ENCODE data around the gene PEX10. TPM values are rescaled to one million over a fixed set of nuclear protein-coding genes. Genes with fewer than 3 reads are reported as not detected.

Gene PEX10
- total and polyA plus RNA-seq, 4 experiments from 2014 or later: 7.2 to 13.0 (median 10.1) TPM

GRCh38 chr1:2384941-2385481, 27.4 kb downstream of the PEX10 start:
- DNase-seq: no peak
- no peaks in the 10 kb centered on the region for H3K9me3 ChIP-seq (ENCODE audit: control insufficient read depth in 1 of 2, low read length in 2 of 2)
- no peaks in the 10 kb centered on the region for H3K27me3 Mint-ChIP-seq
- H3K27ac Mint-ChIP-seq: no peak overlapping the region
- no peak overlapping the region for H3K4me3 Mint-ChIP-seq
- no peaks in the 10 kb centered on the region for H3K27me3 ChIP-seq (ENCODE audit: insufficient read depth, low read length)
- no peaks in the 10 kb centered on the region for H3K36me3 ChIP-seq (ENCODE audit: insufficient read depth, low read length)
- no peak overlapping the region for H3K4me3 ChIP-seq (ENCODE audit: low read length in 2 of 2)
- intact Hi-C loops (cut with micrococcal nuclease): no loop called here
- H3K9me3 Mint-ChIP-seq: no peaks in the 10 kb centered on the region
- H3K36me3 Mint-ChIP-seq: no peaks in the 10 kb centered on the region
- H3K4me1 Mint-ChIP-seq: peaks cover 0 to 3% (median 2%) of the 10 kb centered on the region in 4 donors
- peaks cover 9% of the 10 kb centered on the region for H3K4me1 ChIP-seq (ENCODE audit: insufficient read depth, low read length)
- POLR2A ChIA-PET (ENCODE audit: partially characterized antibody): interaction anchor here (2.0 kb wide), 1 partner anchor 190 kb away, joined by 10 read pairs; the partner anchor contains the start of gene FAAP20
- CTCF ChIA-PET (ENCODE audit: partially characterized antibody): interaction anchor here (1.2 to 10.5 kb wide), 2 partner anchors 190 to 210 kb away, joined by 3 to 236 read pairs; partner anchors contain the start of gene FAAP20
- H3K27ac ChIP-seq (ENCODE audit: low read depth, low read length): no peak overlapping the region

- Mint-ChIP-seq H3K4me3 (peak overlapping the region in 1 of 8 donors; percentile 41), H3K36me3 (no peaks in the 10 kb centered on the region), H3K9me3 (no peaks in the 10 kb centered on the region), H3K27ac (peak overlapping the region in 1 of 7 donors; percentile 80), H3K4me1 (peaks cover 0 to 3% (median 0%) of the 10 kb centered on the region in 4 donors), H3K27me3 (no peaks in the 10 kb centered on the region)
- no peaks in the 10 kb centered on the region for H3K9me3 ChIP-seq (ENCODE audit: control insufficient read depth in 1 of 2, low read length in 2 of 2)
- no peaks in the 10 kb centered on the region for H3K36me3 ChIP-seq (ENCODE audit: insufficient read depth, low read length)
- POLR2A ChIA-PET (ENCODE audit: partially characterized antibody): interaction anchor here (2.0 kb wide), 1 partner anchor 189 kb away, joined by 10 read pairs; the partner anchor contains the start of gene FAAP20
- no peak overlapping the region for H3K27ac ChIP-seq (ENCODE audit: low read depth, low read length)
- intact Hi-C loops (cut with micrococcal nuclease): no loop called here
- DNase-seq: no peak
- CTCF ChIA-PET (ENCODE audit: partially characterized antibody): interaction anchor here (1.2 to 10.5 kb wide), 2 partner anchors 189 to 210 kb away, joined by 3 to 236 read pairs; partner anchors contain the start of gene FAAP20
- H3K27me3 ChIP-seq (ENCODE audit: insufficient read depth, low read length): no peaks in the 10 kb centered on the region
- H3K4me3 ChIP-seq (ENCODE audit: low read length in 2 of 2): no peak overlapping the region
- H3K4me1 ChIP-seq (ENCODE audit: insufficient read depth, low read length): peaks cover 9% of the 10 kb centered on the region
Measured at GRCh38 chr1:2384130-2384860, 28.1 kb downstream of the PEX10 start.

GRCh38 chr1:2383576-2383975, 28.8 kb downstream of the PEX10 start:
- Mint-ChIP-seq H3K9me3 (no peaks in the 10 kb centered on the region), H3K36me3 (no peaks in the 10 kb centered on the region), H3K27ac (no peak overlapping the region), H3K4me1 (peaks cover 0 to 3% (median 0%) of the 10 kb centered on the region in 4 donors), H3K4me3 (no peak overlapping the region), H3K27me3 (no peaks in the 10 kb centered on the region)
- ChIA-PET CTCF (ENCODE audit: partially characterized antibody) (interaction anchor here (1.2 to 10.5 kb wide), 2 partner anchors 188 to 209 kb away, joined by 3 to 236 read pairs; partner anchors contain the start of gene FAAP20), POLR2A (ENCODE audit: partially characterized antibody) (interaction anchor here (2.0 kb wide), 1 partner anchor 189 kb away, joined by 10 read pairs; the partner anchor contains the start of gene FAAP20)
- no peaks in the 10 kb centered on the region for H3K9me3 ChIP-seq (ENCODE audit: control insufficient read depth in 1 of 2, low read length in 2 of 2)
- DNase-seq: no peak
- H3K27me3 ChIP-seq (ENCODE audit: insufficient read depth, low read length): no peaks in the 10 kb centered on the region
- no peak overlapping the region for H3K27ac ChIP-seq (ENCODE audit: low read depth, low read length)
- peaks cover 9% of the 10 kb centered on the region for H3K4me1 ChIP-seq (ENCODE audit: insufficient read depth, low read length)
- intact Hi-C loops (cut with micrococcal nuclease): no loop called here
- no peaks in the 10 kb centered on the region for H3K36me3 ChIP-seq (ENCODE audit: insufficient read depth, low read length)
- H3K4me3 ChIP-seq (ENCODE audit: low read length in 2 of 2): no peak overlapping the region

- H3K9me3 ChIP-seq (ENCODE audit: control insufficient read depth in 1 of 2, low read length in 2 of 2): no peaks in the 10 kb centered on the region
- intact Hi-C loops (cut with micrococcal nuclease): no loop called here
- no peak overlapping the region for H3K27ac Mint-ChIP-seq
- peak in 2 of 5 donors; percentile 11 to 15 for DNase-seq
- no peak overlapping the region for H3K4me3 ChIP-seq (ENCODE audit: low read length in 2 of 2)
- H3K27me3 ChIP-seq (ENCODE audit: insufficient read depth, low read length): no peaks in the 10 kb centered on the region
- H3K27ac ChIP-seq (ENCODE audit: low read depth, low read length): no peak overlapping the region
- H3K36me3 Mint-ChIP-seq: no peaks in the 10 kb centered on the region
- H3K27me3 Mint-ChIP-seq: no peaks in the 10 kb centered on the region
- ChIA-PET CTCF (ENCODE audit: partially characterized antibody) (interaction anchor here (0.9 to 10.5 kb wide), 9 partner anchors 8 to 243 kb away, joined by 3 to 236 read pairs (median 9); partner anchors contain the start of genes FAAP20, MORN1 and RER1), POLR2A (ENCODE audit: partially characterized antibody) (interaction anchor here (1.3 to 4.2 kb wide), 4 partner anchors 9 to 188 kb away, joined by 5 to 68 read pairs (median 9); partner anchors contain the start of genes FAAP20, MORN1 and RER1)
- no peaks in the 10 kb centered on the region for H3K36me3 ChIP-seq (ENCODE audit: insufficient read depth, low read length)
- peaks cover 0 to 3% (median 0%) of the 10 kb centered on the region in 4 donors for H3K4me1 Mint-ChIP-seq
- H3K4me3 Mint-ChIP-seq: no peak overlapping the region
- H3K4me1 ChIP-seq (ENCODE audit: insufficient read depth, low read length): peaks cover 9% of the 10 kb centered on the region
- H3K9me3 Mint-ChIP-seq: no peaks in the 10 kb centered on the region
Measured at GRCh38 chr1:2382621-2383361, 29.6 kb downstream of the PEX10 start.

- peak overlapping the region in 1 of 7 donors; percentile 35 for H3K27ac Mint-ChIP-seq
- POLR2A ChIA-PET (ENCODE audit: partially characterized antibody): interaction anchor here (0.6 to 4.2 kb wide), 6 partner anchors 10 to 187 kb away, joined by 3 to 68 read pairs (median 4); partner anchors contain the start of genes FAAP20, MORN1 and RER1
Measured at GRCh38 chr1:2381741-2382620, 30.4 kb downstream of the PEX10 start.

More at GRCh38 chr1:2381741-2382620, 30.4 kb downstream of the PEX10 start:
- Histone ChIP-seq H3K27me3 (ENCODE audit: insufficient read depth, low read length) (no peaks in the 10 kb centered on the region), H3K4me1 (ENCODE audit: insufficient read depth, low read length) (peaks cover 9% of the 10 kb centered on the region), H3K9me3 (ENCODE audit: control insufficient read depth in 1 of 2, low read length in 2 of 2) (no peaks in the 10 kb centered on the region), H3K4me3 (ENCODE audit: low read length in 2 of 2) (no peak overlapping the region), H3K27ac (ENCODE audit: low read depth, low read length) (no peak overlapping the region), H3K36me3 (ENCODE audit: insufficient read depth, low read length) (no peaks in the 10 kb centered on the region)
- DNase-seq: peak; percentile 65 to 76 (median 70)
- Mint-ChIP-seq H3K4me3 (no peak overlapping the region), H3K9me3 (no peaks in the 10 kb centered on the region), H3K4me1 (peaks cover 0 to 3% (median 0%) of the 10 kb centered on the region in 4 donors), H3K27me3 (no peaks in the 10 kb centered on the region), H3K36me3 (no peaks in the 10 kb centered on the region)
- CTCF ChIA-PET (ENCODE audit: partially characterized antibody): interaction anchor here (0.9 to 10.5 kb wide), 13 partner anchors 9 to 289 kb away, joined by 3 to 236 read pairs (median 5); partner anchors contain the start of genes FAAP20, MORN1 and RER1
- intact Hi-C loops (cut with micrococcal nuclease): loop anchor here (1.0 kb wide), 2 partner anchors 183 to 187 kb away; no protein-coding TSS in a partner anchor
